Daoy (cell line): ENCODE measurements around the gene BRCA2. TPM values are rescaled to one million over a fixed set of nuclear protein-coding genes. Genes with fewer than 3 reads are reported as not detected.

Source experiments
- DNase-seq: peaks from one replicate; pipeline ENCODE4 v3.0.0-alpha.2; 2015; ENCODE audit warnings: low read depth
- total RNA-seq: library from RNA; depleted of rRNA; stranded (reverse); fragments of >200 nt; shearing (Covaris generic); gene quantifications from 2 replicates; pipeline ENCODE4 v1.2.3, GENCODE V29; 2014; rRNA removed

BRCA2 gene
- total RNA-seq, 1 experiment from 2014 or later: 19.4 TPM

DNA sequence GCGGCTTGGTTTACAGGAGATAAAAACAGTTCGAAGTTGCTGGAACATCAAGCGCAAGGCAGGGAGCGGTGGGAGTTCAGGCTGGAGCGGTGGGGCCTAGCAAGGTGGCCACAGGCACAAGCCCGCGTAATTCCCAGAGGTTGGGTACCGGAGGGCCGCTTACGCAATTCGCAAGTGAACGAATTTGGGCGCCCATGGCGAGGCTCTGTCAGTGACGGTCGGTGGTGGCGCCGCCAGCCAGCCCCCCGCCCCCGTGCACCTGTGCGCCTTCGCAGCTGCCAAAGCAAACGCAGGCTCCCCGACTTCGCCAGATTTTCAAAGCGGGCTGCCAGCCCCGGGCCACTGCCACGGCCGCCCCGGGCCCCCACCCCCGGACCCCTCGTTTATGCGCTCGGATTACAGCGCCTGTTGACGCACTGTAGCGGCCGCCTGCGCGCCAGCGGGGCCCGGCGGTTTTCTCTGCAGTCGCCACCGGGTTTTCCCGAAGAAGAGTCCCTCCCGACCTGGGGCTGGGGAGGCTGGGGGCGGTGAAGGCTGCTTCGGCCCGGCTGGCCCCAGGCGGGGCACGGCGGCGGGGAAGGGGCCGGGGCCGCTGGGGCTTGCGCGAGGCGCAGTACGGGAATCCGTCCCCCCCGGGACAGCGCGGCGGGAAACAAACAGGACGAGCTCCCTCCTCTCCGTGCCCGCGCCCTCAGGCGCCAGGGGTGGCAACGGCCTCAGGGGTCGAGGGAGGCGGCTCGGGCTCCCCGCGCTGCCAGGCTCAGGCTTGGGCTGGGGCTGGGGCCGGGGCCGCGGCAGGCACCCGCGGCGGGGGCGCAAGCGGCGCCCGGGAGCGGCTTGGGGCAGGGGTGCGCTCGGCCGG lies 111.9 kb downstream of the BRCA2 start:
- DNase-seq: no peak

- DNase-seq: peak; percentile 47
These were observed 112.7 kb downstream of the BRCA2 start, which contains the start of gene N4BP2L1 for GRCh38 chr13:32427852-32428580. N4BP2L1 (minus strand) TSS chr13:32428130; CDS start chr13:32428082, 48 bp downstream.

DNA sequence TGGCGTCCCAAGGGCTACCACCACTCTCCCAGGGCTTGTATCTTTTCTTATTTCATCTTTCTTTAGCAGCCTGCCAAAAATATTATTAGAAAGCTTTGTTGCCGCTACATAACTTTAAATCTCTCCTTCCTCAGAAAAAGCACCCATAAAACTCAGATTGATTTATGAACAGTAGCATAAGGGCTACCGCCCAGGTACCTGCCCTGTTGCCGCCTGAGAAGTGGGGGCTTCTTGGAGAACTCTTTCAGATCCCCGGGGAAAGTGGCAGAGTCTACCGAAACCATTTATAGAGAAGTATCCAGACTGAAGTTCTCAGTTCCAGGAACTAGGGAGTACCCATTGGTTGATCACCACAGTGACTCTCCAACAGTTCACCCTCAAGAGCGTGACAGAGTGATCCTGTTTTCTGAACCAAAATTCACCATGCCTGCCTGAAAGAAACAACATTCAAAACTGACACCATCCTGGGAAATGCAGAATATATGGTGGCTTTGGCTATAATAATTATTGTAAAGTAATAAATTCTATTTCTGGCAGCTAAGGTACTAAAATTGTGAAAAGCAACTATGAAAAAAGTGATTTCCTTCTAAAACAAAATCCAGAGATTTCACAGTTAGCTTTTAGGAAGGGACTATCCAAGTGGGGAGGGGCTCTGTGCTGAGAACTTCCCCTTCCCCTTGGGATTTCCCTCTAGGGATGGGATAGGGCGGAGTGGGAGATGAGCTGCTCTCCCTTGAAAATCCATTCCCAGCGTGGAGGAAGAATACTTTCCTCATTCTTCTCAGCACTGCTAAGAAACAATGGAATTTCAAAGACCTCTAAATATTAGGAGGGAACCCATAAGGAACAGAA lies 113.5 kb downstream of the BRCA2 start:
- no peak for DNase-seq

- no peak for DNase-seq
These were observed 114.2 kb downstream of the BRCA2 start for GRCh38 chr13:32429433-32429909.

DNA sequence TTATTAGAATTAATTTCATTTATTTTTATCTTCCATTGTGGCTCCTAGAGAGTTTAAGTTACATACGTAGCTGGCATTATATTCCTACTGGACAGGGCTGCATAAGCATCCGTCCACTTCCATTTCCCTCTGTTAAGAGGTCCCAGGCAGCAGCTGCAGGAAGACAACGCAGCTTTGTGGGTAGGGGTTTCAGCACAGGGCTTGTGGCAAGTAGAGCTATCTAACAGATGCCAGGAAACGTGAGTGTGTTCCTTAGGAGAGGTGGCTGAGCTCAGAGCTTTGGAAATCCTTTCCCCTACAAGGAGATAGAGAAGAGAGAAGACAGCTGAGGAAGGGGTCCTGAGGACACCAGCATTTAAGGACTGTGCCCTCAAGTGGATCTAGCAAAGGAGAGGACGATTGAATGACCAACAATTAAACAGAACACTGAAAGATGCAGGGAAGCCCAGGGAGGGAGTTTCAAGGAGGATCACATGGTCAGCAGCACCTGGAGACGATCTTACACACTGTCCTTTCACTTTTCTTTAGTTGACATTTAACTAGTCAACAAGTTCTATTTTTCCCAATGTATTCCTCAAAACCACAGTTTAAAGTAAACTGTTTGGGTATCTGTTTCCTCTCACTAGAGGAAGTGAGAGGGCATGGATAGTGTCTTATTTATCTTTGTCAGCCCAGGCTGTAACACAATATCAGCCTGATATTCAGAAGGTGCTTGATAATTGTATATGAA lies 114.9 kb downstream of the BRCA2 start:
- no peak for DNase-seq

GRCh38 chr13:32431361-32431760 lies 116.1 kb downstream of the BRCA2 start:
- DNase-seq: no peak

DNA sequence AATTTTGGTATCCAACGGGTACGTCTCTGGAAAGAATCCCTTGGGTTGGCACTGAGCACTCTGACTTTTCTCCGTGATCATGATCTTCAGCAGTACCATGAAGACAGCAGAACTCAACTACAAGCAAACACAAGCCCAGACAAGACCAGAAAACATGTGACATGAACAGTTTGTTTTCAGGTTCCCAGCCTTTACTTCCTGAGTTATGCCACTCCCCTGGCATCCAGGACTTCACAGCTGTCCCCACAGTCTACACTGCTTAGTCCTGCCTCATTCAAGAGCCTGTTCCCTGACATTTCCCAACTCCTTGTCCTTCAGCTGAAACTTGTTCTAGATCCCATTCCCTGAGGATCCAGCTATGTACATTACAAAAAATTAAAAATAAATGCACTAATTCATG lies 117.5 kb downstream of the BRCA2 start:
- no peak for DNase-seq

DNA sequence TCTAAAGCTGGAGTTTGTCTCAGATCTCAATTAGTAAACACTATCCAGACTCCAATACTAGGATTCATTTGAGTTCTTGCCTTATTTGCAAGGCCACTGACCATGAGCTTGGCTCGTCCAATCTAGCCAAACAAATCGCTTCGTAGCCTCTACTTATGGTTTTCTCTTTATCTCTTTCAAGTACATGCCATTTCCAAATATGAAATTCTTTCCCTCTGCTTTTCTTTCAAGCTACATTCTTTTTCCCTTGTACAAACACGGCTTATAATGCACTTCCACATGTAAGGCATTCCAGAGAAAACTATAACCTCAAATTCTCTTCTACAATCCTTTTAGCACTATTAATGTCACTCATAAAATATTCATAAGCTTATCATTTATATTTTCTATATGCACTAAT lies 123.6 kb downstream of the BRCA2 start:
- DNase-seq: no peak

- no peak for DNase-seq
These were observed 127.8 kb downstream of the BRCA2 start for GRCh38 chr13:32443111-32443510.

GRCh38 chr13:32445461-32445860 lies 130.2 kb downstream of the BRCA2 start:
- no peak for DNase-seq

GRCh38 chr13:32446220-32446619 lies 130.9 kb downstream of the BRCA2 start:
- DNase-seq: no peak

GRCh38 chr13:32446773-32447465 lies 131.6 kb downstream of the BRCA2 start:
- DNase-seq: no peak

DNA sequence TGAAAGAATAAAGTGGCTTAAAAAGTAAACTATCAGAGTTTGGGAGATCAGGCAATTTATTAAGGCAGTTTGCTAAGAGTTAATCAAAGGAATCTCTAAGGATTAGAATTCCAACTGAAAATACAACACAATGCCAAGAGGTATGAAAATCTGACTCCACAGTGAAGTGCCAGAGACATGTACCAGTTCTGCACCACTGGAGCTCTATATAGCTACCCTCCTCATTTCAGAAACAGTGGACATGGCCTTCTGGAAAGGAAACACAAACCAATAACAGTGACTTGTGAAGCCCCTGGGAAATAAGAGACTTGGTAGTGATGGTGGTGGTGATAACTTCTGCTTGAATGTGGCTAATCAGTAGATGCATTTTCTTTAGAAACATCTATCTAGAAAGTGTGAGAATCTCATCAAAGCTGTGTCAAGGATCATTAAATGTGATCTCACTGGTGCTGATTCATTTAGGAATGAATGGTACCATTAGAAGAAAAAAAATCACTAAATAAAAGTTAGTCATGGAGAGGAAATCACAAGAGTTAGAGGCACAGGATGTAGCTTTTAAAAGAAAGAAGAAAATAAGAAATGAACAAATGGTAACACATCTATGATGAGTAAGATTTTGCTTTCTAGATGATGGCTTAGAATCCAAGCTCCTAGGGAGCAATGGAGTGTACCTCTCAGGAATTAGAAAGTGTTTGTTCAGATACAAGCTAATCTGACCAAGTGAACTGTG lies 132.8 kb downstream of the BRCA2 start:
- no peak for DNase-seq

- no peak for DNase-seq
These were observed 133.7 kb downstream of the BRCA2 start for GRCh38 chr13:32448972-32449371.

Other genes starting within 250 kb of the BRCA2 start
- not detected in 2 replicates for gene ZAR1L, start 145 bp upstream of the BRCA2 start, total RNA-seq
- 0.34 TPM in 1 of 2 replicates, not detected in the other for gene N4BP2L1, start 112.6 kb downstream of the BRCA2 start, total RNA-seq
- 35.6 and 45.9 TPM in 2 replicates for gene N4BP2L2, start 223.3 kb downstream of the BRCA2 start, total RNA-seq